ENCODE results near the gene STARD3NL.

DNA sequence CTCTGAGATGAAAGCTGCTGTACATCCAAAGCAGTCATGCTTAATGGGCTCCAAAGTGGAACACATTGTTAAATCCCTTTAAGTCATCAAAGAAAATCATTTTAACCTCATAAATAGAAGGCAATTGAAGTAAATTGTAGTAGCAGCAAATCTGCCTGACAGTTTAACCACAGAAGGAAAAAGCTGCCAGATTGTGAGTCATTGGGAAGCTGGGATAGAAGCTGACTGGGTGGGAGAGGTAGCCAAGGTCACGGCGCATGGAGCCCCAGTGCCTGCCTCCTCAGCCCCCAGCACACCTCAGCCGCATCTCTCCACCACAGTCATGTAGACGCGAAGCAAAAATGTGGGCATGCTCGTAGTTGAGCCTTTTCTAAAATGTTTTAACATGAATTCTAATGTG is 51.3 kb downstream of the STARD3NL start:
- TF ChIP-seq, protein P1, sequence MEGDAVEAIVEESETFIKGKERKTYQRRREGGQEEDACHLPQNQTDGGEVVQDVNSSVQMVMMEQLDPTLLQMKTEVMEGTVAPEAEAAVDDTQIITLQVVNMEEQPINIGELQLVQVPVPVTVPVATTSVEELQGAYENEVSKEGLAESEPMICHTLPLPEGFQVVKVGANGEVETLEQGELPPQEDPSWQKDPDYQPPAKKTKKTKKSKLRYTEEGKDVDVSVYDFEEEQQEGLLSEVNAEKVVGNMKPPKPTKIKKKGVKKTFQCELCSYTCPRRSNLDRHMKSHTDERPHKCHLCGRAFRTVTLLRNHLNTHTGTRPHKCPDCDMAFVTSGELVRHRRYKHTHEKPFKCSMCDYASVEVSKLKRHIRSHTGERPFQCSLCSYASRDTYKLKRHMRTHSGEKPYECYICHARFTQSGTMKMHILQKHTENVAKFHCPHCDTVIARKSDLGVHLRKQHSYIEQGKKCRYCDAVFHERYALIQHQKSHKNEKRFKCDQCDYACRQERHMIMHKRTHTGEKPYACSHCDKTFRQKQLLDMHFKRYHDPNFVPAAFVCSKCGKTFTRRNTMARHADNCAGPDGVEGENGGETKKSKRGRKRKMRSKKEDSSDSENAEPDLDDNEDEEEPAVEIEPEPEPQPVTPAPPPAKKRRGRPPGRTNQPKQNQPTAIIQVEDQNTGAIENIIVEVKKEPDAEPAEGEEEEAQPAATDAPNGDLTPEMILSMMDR (IDR thresholded peaks at IDR 0.05; ENCODE audit: poor library complexity): no peak
- TF ChIP-seq EZH2 (IDR thresholded peaks at IDR 0.05; ENCODE audit: borderline replicate concordance): no peak

Measured in hepatocyte (in vitro differentiated cells).